Progenitor cell of endocrine pancreas (in vitro differentiated cells): ENCODE results near the gene ZSWIM3. TPM values are rescaled to one million over a fixed set of nuclear protein-coding genes. Genes with fewer than 3 reads are reported as not detected.

ENCODE experiments used
- DNase-seq: peaks from one replicate; pipeline ENCODE4 v3.0.0; 2021; ENCODE audit warnings: low spot score; ENCODE audit not compliant: unreplicated experiment
- H3K27ac Mint-ChIP-seq: 2 replicates; pipeline ENCODE4 v1.8.0; 2021; ENCODE audit warnings: mild to moderate bottlenecking, moderate library complexity, mixed read lengths
- H3K27me3 Mint-ChIP-seq: 2 replicates; pipeline ENCODE4 v1.8.0; 2021; ENCODE audit warnings: mixed read lengths
- H3K36me3 Mint-ChIP-seq: 2 replicates; pipeline ENCODE4 v1.8.0; 2022; ENCODE audit warnings: mixed read lengths; ENCODE audit not compliant: insufficient read depth
- H3K4me1 Mint-ChIP-seq: 2 replicates; pipeline ENCODE4 v1.8.0; 2021; ENCODE audit warnings: low read depth, mixed read lengths
- H3K4me3 Mint-ChIP-seq: 2 replicates; pipeline ENCODE4 v1.8.0; 2021; ENCODE audit warnings: low read depth, mild to moderate bottlenecking, moderate library complexity, mixed read lengths
- H3K9me3 Mint-ChIP-seq: 2 replicates; pipeline ENCODE4 v1.8.0; 2021; ENCODE audit warnings: low read depth, mixed read lengths
- total RNA-seq: library from RNA; stranded (reverse); gene quantifications from 2 replicates; pipeline ENCODE4 v1.2.1, GENCODE V29; 2021
- TF ChIP-seq, protein P1 (sequence below): fragments of 200-600 bp; sonication (generic); IDR thresholded peaks from one replicate; pipeline ENCODE4 v1.5.0; 2021; ENCODE audit warnings: antibody characterized with exemption, mild to moderate bottlenecking; ENCODE audit not compliant: unreplicated experiment

Gene ZSWIM3
- total RNA-seq, 1 donor from 2014 or later: 7.9 TPM

DNA sequence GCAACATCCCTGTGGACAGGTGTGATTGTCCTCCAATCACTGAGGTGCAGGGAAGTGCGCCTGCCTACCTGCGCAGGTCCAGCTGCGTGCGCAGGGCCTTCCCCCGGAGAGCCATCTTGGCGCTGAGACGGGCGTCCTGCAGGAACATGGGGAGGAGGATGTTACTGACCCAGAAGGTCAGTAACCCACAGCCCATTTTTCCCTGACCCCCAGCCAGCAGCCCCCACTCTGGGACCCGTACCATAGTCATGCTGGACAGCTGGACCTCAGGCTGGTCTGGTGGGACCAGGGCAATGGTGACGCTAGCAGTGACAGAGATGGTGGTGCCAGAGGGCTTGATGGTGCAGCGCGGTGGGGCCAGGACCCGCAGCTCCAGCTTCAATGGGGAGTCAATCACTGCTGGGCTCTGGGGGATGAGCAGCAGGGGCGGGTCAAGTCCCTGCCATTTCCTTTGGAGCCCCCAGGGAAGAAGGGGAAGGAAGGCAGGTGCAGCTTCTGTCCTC, 44.8 kb downstream of the ZSWIM3 start:
- no peak for DNase-seq
- no peaks in the 10 kb centered on the region for H3K27me3 Mint-ChIP-seq
- no peak overlapping the region for H3K4me3 Mint-ChIP-seq
- H3K9me3 Mint-ChIP-seq: no peaks in the 10 kb centered on the region
- TF ChIP-seq, protein P1, sequence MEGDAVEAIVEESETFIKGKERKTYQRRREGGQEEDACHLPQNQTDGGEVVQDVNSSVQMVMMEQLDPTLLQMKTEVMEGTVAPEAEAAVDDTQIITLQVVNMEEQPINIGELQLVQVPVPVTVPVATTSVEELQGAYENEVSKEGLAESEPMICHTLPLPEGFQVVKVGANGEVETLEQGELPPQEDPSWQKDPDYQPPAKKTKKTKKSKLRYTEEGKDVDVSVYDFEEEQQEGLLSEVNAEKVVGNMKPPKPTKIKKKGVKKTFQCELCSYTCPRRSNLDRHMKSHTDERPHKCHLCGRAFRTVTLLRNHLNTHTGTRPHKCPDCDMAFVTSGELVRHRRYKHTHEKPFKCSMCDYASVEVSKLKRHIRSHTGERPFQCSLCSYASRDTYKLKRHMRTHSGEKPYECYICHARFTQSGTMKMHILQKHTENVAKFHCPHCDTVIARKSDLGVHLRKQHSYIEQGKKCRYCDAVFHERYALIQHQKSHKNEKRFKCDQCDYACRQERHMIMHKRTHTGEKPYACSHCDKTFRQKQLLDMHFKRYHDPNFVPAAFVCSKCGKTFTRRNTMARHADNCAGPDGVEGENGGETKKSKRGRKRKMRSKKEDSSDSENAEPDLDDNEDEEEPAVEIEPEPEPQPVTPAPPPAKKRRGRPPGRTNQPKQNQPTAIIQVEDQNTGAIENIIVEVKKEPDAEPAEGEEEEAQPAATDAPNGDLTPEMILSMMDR: no peak
- peaks cover 5% of the 10 kb centered on the region for H3K36me3 Mint-ChIP-seq
- H3K4me1 Mint-ChIP-seq: no peaks in the 10 kb centered on the region
- H3K27ac Mint-ChIP-seq: no peak overlapping the region

DNA sequence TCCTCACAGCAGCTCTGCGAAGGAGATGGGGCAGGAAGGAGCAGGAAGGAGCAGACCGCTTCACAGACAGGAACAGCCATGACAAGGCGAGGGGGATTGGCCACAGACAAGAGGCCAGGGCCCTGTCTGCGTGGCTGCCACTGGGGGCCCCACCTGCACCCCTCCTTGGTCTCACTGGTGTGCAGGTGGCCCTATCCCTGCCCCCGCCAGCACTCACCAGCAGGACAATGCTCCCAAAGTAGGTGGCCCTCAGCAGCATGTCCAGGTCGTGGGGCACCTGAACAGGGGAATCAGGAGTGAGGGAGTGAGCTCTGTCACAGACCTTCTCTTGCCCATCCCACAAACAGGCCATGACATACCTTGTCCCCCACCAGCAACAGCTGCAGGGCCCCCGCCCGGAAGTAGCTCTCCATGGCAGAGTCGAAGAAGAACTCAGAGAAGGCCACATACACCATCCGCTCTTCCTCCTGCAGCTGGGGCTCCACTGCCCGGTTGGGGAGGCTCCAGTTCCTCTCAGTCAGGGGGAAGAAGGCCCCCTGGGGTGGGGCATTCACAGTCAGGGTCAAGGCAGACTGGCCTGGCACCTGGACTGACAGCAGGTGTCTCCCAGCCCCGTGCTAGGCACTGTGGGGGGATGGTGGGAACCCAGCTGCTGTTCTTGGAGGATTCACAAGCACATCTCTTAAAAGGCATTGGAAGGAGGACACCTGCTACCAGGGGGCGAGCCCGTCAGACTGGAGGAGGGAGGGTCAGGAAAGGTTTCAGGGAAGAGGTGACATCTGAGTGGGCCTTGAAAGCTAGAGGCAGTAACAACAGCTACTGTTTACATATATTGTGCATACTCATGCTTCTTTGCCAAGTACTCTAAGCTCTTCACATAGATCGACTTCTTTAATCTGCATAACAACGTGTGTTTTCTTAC, 47.4 kb downstream of the ZSWIM3 start:
- Mint-ChIP-seq H3K27me3 (no peaks in the 10 kb centered on the region), H3K36me3 (peaks cover 5% of the 10 kb centered on the region), H3K4me1 (no peaks in the 10 kb centered on the region), H3K9me3 (no peaks in the 10 kb centered on the region), H3K4me3 (no peak overlapping the region), H3K27ac (no peak overlapping the region)
- no peak for DNase-seq
- TF ChIP-seq, protein P1: no peak

- H3K4me1 Mint-ChIP-seq: peaks cover under 1% of the 10 kb centered on the region
- no peak overlapping the region for H3K27ac Mint-ChIP-seq
- H3K4me3 Mint-ChIP-seq: no peak overlapping the region
- H3K36me3 Mint-ChIP-seq: peaks cover 6% of the 10 kb centered on the region
- H3K9me3 Mint-ChIP-seq: no peaks in the 10 kb centered on the region
- no peaks in the 10 kb centered on the region for H3K27me3 Mint-ChIP-seq
- TF ChIP-seq, protein P1: no peak
- no peak for DNase-seq
Observed at GRCh38 chr20:45905505-45906079, 48.2 kb downstream of the ZSWIM3 start.

DNA sequence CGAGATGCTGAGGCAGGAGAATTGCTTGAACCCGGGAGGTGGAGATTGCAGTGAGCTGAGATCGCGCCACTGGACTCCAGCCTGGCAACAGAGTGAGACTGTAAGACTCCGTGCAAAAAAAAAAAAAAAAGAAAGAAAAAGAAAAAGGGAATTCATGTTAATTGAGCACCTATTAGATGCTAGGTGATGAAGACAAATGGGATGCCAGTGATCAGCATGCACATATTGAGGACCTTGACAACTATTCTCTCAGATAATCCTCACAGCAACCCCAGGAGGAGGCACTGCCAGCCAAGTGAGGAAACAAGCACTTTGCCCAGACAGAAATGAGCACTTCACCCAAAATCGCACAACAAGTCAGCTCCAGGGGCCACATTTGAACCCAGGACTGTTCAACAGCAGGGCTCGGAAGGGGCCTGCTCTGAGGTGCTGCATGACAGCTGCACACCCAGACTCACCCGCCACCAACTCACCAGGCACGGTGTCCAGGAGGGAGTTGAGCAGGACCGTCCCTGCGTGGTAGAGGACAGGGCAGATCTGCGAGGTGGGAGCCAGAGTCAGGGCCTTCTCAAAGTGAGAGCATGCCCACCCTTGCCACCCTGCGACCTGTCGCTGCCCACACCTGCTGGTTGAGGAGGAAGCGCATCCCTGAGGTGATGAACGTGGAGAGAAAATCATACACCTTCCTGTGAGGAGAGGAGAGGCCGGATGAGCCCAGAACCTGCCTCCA, 50.0 kb downstream of the ZSWIM3 start:
- Mint-ChIP-seq H3K9me3 (no peaks in the 10 kb centered on the region), H3K36me3 (peaks cover 7% of the 10 kb centered on the region), H3K4me1 (peaks cover 2% of the 10 kb centered on the region), H3K27ac (no peak overlapping the region), H3K27me3 (peaks cover 2% of the 10 kb centered on the region), H3K4me3 (no peak overlapping the region)
- TF ChIP-seq, protein P1: no peak
- no peak for DNase-seq

DNA sequence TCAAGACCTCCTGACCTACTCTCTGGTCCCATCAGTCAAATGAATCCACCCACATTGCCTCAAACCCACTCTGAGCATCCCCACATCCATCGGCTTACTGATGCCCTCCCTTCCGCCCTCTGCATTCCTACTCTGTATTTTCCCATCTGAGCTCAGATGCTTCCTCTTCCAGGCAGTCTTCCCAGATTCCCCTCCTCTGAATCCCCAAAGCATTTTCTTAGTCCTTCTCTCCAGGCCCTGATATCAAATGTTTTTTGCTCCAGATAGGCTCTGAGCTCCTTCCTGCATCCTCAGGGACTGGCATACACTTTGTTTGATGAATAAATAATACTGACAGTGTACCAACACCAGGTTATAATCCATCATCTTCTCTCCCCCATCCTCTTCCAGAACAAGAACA, 50.7 kb downstream of the ZSWIM3 start:
- TF ChIP-seq, protein P1: no peak
- Mint-ChIP-seq H3K36me3 (peaks cover 7% of the 10 kb centered on the region), H3K27me3 (peaks cover 3% of the 10 kb centered on the region), H3K9me3 (no peaks in the 10 kb centered on the region), H3K4me1 (peaks cover 2% of the 10 kb centered on the region), H3K4me3 (no peak overlapping the region), H3K27ac (no peak overlapping the region)
- no peak for DNase-seq
